ACC112 (cell line): Measurements from ENCODE around the gene NINJ1.
A peak's percentile ranks its signal among the peaks of the same experiment; 100 is the strongest.
"Not testable (repeated sequence)": the region's sequence is repeated elsewhere in the genome, so short reads cannot be mapped to it uniquely, and the experiment has no call there.

ENCODE experiments used
- H2AFZ ChIP-seq: fragments of 200-600 bp; sonication (generic); one replicate; pipeline ENCODE4 v1.6.0; 2017; ENCODE audit warnings: antibody characterized with exemption, low read length; ENCODE audit not compliant: unreplicated experiment
- H3K27ac ChIP-seq: fragments of 200-600 bp; sonication (generic); 2 replicates; pipeline ENCODE4 v1.5.1; 2014; ENCODE audit warnings: low read depth, mild to moderate bottlenecking, antibody characterized with exemption, low read length, moderate library complexity
- H3K27me3 ChIP-seq: fragments of 200-600 bp; sonication (generic); 2 replicates; pipeline ENCODE4 v1.6.1; 2014; ENCODE audit warnings: mild to moderate bottlenecking, antibody characterized with exemption, low read length, moderate library complexity, mixed read lengths; ENCODE audit not compliant: insufficient read depth
- H3K36me3 ChIP-seq: fragments of 200-600 bp; sonication (generic); 2 replicates; pipeline ENCODE4 v1.6.1; 2016; ENCODE audit warnings: mild to moderate bottlenecking, antibody characterized with exemption, low read length, moderate library complexity, mixed read lengths; ENCODE audit not compliant: insufficient read depth
- H3K4me1 ChIP-seq: fragments of 200-600 bp; sonication (generic); one replicate; pipeline ENCODE4 v1.6.1; 2016; ENCODE audit warnings: low read length, mixed read lengths; ENCODE audit not compliant: insufficient read depth, unreplicated experiment, control insufficient read depth
- H3K4me3 ChIP-seq: fragments of 200-600 bp; sonication (generic); 2 replicates; pipeline ENCODE4 v1.5.1; 2014; ENCODE audit warnings: mild to moderate bottlenecking, low read depth, low read length
- H3K79me2 ChIP-seq: fragments of 200-600 bp; sonication (generic); one replicate; pipeline ENCODE4 v1.6.0; 2016; ENCODE audit warnings: low read length; ENCODE audit not compliant: control insufficient read depth, unreplicated experiment, insufficient read depth

NINJ1 gene

DNA sequence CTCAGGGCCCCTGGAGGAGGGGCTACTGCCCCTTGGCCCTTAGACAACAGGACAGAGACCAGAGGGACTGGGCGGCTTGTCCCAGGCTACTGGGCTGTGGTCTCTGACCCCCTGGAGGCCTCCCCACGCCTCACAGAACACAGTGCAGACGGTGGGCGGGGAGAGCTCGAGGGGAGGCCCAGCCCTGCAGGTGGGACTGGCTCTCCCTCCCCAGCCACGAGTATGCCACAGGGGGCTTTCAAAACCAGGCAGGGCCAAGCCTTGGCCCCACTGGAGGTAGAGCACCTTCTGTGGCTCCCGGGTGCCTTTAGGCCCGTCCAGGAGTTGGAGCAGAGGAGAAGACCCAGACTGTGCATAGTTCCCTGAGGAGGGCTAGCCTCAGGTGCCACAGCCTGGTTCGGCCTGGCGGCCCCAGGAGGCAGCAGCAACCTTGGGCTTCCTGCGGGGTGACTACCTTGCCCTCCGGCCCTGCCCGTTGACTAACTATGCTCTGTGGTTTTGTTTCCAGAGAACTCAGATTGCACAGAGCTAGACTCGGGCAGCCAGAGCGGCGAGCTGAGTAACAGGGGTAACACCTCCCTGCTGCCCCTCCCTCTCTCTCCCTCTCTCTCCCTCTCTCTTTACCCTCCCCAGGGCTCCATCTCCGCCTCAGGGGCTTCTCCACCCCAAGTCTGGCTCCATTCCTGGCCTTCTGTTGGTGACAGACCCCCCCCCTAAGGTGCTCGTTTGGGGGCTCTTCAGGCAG lies 22.5 kb downstream of the NINJ1 start:
- Histone ChIP-seq H3K27me3 (no peaks in the 10 kb centered on the region), H2AFZ (no peak overlapping the region), H3K79me2 (peaks cover 18% of the 10 kb centered on the region), H3K4me3 (no peak overlapping the region), H3K36me3 (no peaks in the 10 kb centered on the region; the same call in 1 of the 2 replicates), H3K27ac (no peak overlapping the region), H3K4me1 (peaks cover 17% of the 10 kb centered on the region)

- Histone ChIP-seq H3K4me1 (peaks cover 11% of the 10 kb centered on the region), H3K4me3 (no peak overlapping the region), H3K27ac (no peak overlapping the region), H2AFZ (no peak overlapping the region), H3K36me3 (no peaks in the 10 kb centered on the region; the same call in 1 of the 2 replicates), H3K79me2 (peaks cover 23% of the 10 kb centered on the region), H3K27me3 (no peaks in the 10 kb centered on the region)
Observed at GRCh38 chr9:93111001-93111370, 23.1 kb downstream of the NINJ1 start.

DNA sequence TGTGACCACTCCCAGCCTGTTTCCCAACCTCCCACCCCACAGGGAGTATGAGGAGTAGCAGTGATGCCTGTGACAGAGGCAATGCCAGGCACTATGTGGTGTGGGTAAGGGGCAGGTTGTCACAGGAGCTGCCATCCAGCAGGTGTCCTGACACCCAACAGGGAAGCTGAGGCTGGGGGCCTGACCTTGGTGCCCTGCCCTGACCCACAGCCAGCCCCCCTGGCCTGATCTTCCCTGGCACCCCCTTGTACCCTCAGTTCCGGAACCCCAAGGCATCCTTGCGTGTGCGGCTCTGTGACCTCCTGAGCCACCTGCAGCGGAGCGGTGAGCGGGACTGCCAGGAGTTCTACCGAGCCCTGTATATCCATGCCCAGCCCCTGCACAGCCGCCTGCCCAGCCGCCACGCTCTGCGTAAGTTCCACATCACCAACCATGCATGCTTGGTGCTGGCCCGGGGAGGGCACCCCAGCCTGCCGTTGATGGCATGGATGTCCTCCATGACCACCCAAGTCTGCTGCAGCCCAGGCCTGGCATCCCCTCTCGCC lies 23.7 kb downstream of the NINJ1 start:
- Histone ChIP-seq H3K79me2 (peaks cover 28% of the 10 kb centered on the region), H3K4me3 (no peak overlapping the region), H3K27me3 (no peaks in the 10 kb centered on the region), H3K36me3 (no peaks in the 10 kb centered on the region; the same call in 1 of the 2 replicates), H2AFZ (no peak overlapping the region), H3K27ac (no peak overlapping the region), H3K4me1 (peaks cover 11% of the 10 kb centered on the region)

DNA sequence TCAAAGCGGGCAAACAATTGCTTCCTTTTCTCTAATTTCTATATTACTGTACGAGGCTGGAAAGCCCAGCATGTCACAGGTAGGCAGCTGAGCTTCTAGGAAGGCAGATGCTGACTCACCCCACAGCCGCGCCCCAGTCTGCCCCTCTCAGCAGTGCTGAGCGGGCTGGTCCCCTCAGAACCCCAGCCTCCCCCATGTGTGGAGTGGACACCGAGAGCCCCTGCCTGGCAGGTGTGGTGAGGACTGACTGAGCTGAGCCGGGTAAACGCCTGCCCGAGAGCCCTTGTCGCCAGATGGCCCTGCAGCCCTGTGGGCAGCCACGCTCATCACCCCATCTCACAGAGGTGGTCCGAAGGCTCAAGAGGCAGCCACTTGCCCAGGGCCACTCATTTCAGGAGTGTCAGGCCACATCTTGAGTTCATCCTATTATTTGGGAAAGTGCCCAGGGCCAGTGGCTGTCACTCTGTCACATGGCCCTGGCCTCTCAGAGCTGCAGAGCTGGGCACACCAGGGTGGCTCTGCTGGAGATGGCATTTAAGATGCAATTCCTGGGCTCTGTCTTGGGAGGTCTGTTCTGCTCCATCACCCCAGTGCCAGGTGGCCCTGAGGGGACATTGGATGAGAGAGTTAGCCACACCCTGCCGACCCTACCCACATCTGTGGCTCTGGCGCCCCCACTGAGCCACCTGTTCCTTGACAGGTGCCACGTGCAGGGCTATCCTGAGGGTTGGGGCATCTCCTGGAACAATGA lies 25.6 kb downstream of the NINJ1 start:
- H2AFZ ChIP-seq, result no peak overlapping the region
- H3K36me3 ChIP-seq, result peaks cover 14% of the 10 kb centered on the region
- H3K27ac ChIP-seq, result no peak overlapping the region
- H3K27me3 ChIP-seq, result no peaks in the 10 kb centered on the region
- peaks cover 7% of the 10 kb centered on the region for H3K4me1 ChIP-seq
- H3K79me2 ChIP-seq, result peaks cover 47% of the 10 kb centered on the region
- no peak overlapping the region for H3K4me3 ChIP-seq

DNA sequence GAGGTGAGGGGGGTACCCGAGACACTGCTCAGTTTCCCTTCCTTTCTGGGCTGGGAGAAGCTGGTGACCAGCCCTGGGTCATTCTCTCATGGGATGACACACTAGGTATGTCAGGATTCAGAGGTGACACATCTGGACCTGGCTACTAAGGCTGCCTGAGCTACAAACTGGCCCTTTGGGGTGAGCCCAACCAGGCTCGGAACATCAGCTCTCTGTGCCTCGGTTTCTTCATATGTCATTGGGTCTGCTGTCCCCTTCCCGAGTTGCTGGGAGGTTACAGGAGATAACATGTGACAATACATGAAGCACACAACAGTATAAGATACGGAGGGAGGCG lies 26.3 kb downstream of the NINJ1 start:
- H3K27me3 ChIP-seq, result no peaks in the 10 kb centered on the region
- peaks cover 20% of the 10 kb centered on the region for H3K36me3 ChIP-seq
- peaks cover 7% of the 10 kb centered on the region for H3K4me1 ChIP-seq
- no peak overlapping the region for H2AFZ ChIP-seq
- no peak overlapping the region for H3K27ac ChIP-seq
- no peak overlapping the region for H3K4me3 ChIP-seq
- H3K79me2 ChIP-seq, result peaks cover 54% of the 10 kb centered on the region

GRCh38 chr9:93107151-93107824 lies 26.8 kb downstream of the NINJ1 start:
- H2AFZ ChIP-seq, result no peak overlapping the region
- no peak overlapping the region for H3K4me3 ChIP-seq
- peaks cover 59% of the 10 kb centered on the region for H3K79me2 ChIP-seq
- H3K27ac ChIP-seq, result no peak overlapping the region
- peaks cover 21% of the 10 kb centered on the region for H3K36me3 ChIP-seq
- H3K27me3 ChIP-seq, result no peaks in the 10 kb centered on the region
- peaks cover 7% of the 10 kb centered on the region for H3K4me1 ChIP-seq

GRCh38 chr9:93105620-93106019 lies 28.4 kb downstream of the NINJ1 start:
- Histone ChIP-seq H3K4me3 (no peak overlapping the region), H3K79me2 (peaks cover 76% of the 10 kb centered on the region), H3K27me3 (no peaks in the 10 kb centered on the region), H2AFZ (no peak overlapping the region), H3K4me1 (peaks cover 7% of the 10 kb centered on the region), H3K36me3 (peaks cover 21% of the 10 kb centered on the region), H3K27ac (no peak overlapping the region)

DNA sequence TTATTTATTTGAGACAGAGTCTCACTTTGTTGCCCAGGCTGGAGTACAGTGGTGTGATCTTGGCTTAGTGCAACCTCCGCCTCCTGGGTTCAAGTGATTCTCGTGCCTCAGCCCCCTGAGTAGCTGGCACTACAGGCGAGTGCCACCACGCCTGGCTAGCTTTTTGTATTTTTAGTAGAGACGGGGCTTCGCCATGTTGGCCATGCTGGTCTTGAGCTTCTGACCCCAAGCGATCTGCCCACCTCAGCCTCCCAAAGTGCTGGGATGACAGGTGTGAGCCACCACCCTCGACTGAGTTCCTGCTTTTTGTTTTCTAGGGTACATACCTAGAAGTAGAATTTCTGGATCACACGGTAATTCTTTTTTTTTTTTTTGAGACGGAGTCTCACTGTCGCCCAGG lies 33.0 kb downstream of the NINJ1 start:
- H3K4me3 ChIP-seq, H3K27ac ChIP-seq, H3K27me3 ChIP-seq, H2AFZ ChIP-seq: not testable (repeated sequence)
- Histone ChIP-seq H3K36me3 (peaks cover 21% of the 10 kb centered on the region), H3K79me2 (peaks cover 92% of the 10 kb centered on the region), H3K4me1 (peaks cover 26% of the 10 kb centered on the region)

- peaks cover 26% of the 10 kb centered on the region for H3K4me1 ChIP-seq
- no peak overlapping the region for H3K4me3 ChIP-seq
- H3K27ac ChIP-seq, result no peak overlapping the region
- H3K79me2 ChIP-seq, result peaks cover 86% of the 10 kb centered on the region
- no peak overlapping the region for H2AFZ ChIP-seq
- no peaks in the 10 kb centered on the region for H3K27me3 ChIP-seq
- peaks cover 21% of the 10 kb centered on the region for H3K36me3 ChIP-seq
Observed at GRCh38 chr9:93100276-93100636, 33.8 kb downstream of the NINJ1 start.

- Histone ChIP-seq H3K36me3 (peaks cover 19% of the 10 kb centered on the region), H3K4me3 (no peak overlapping the region), H3K27ac (peak overlapping the region; percentile 34; the same call in 1 of the 2 replicates), H3K79me2 (peaks cover 80% of the 10 kb centered on the region), H2AFZ (no peak overlapping the region), H3K27me3 (no peaks in the 10 kb centered on the region), H3K4me1 (peaks cover 31% of the 10 kb centered on the region)
Observed at GRCh38 chr9:93099551-93100275, 34.3 kb downstream of the NINJ1 start.
